SK-N-MC (cell line): ENCODE results near the gene DCAF16.

Experiments used
- EZH2 ChIP-seq: fragments of 200-600 bp; sonication (generic); IDR thresholded peaks from one replicate; pipeline ENCODE4 v1.6.1; 2017; ENCODE audit warnings: antibody characterized with exemption
- POLR2AphosphoS5 ChIP-seq: IDR thresholded peaks from 2 replicates; pipeline ENCODE4 v1.6.1; 2012; ENCODE audit warnings: mild to moderate bottlenecking, low read depth, low read length, borderline replicate concordance

GRCh38 chr4:17809667-17810066 is 890 bp downstream of the DCAF16 start:
- no peak for TF ChIP-seq EZH2
- TF ChIP-seq POLR2AphosphoS5: no peak
